GM19463 (cell line): ENCODE data around the gene HABP4.

Experiments used
- ATAC-seq: cut with Tn5 transposase; IDR thresholded peaks from one replicate; pipeline ENCODE4 v1.9.1; 2021; ENCODE audit warnings: mild to moderate bottlenecking, moderate library complexity; ENCODE audit not compliant: unreplicated experiment

HABP4 gene

GRCh38 chr9:96449845-96450612, at the start of gene HABP4:
TSS of gene HABP4 (plus strand) at chr9:96450169. CDS start at chr9:96450280, 111 bp downstream.
- ATAC-seq = peak; percentile 92

- no peak for ATAC-seq
These were observed 41.3 kb upstream of the HABP4 start for GRCh38 chr9:96408409-96409280.

GRCh38 chr9:96411129-96411838, 38.7 kb upstream of the HABP4 start:
- no peak for ATAC-seq

GRCh38 chr9:96412174-96412913, 37.6 kb upstream of the HABP4 start:
- no peak for ATAC-seq

GRCh38 chr9:96413302-96414221, 36.4 kb upstream of the HABP4 start:
- ATAC-seq = peak; percentile 21

- ATAC-seq = peak; percentile 14
These were observed 32.9 kb upstream of the HABP4 start for GRCh38 chr9:96417051-96417586.

- no peak for ATAC-seq
These were observed 32.3 kb upstream of the HABP4 start for GRCh38 chr9:96417661-96418082.

- peak; percentile 66 for ATAC-seq
These were observed 31.7 kb upstream of the HABP4 start, which contains the start of gene ZNF367 for GRCh38 chr9:96418083-96418919. TSS of gene ZNF367 (minus strand) at chr9:96418370. CDS start at chr9:96418032, 338 bp downstream.

- peak; percentile 40 for ATAC-seq
These were observed 30.9 kb upstream of the HABP4 start for GRCh38 chr9:96418920-96419690.

GRCh38 chr9:96419691-96419969, 30.3 kb upstream of the HABP4 start:
- no peak for ATAC-seq

- no peak for ATAC-seq
These were observed 29.3 kb upstream of the HABP4 start for GRCh38 chr9:96420468-96421219.

GRCh38 chr9:96423322-96423984, 26.5 kb upstream of the HABP4 start:
- no peak for ATAC-seq

GRCh38 chr9:96423985-96424336, 26.0 kb upstream of the HABP4 start:
- ATAC-seq = no peak

- ATAC-seq = no peak
These were observed 24.3 kb upstream of the HABP4 start for GRCh38 chr9:96425500-96426169.

GRCh38 chr9:96429732-96430131, 20.2 kb upstream of the HABP4 start:
- no peak for ATAC-seq

GRCh38 chr9:96430377-96430776, 19.6 kb upstream of the HABP4 start:
- no peak for ATAC-seq
